ENCODE measurements around the gene SIRPG.
"Not testable (repeated sequence)": the region's sequence is repeated elsewhere in the genome, so short reads cannot be mapped to it uniquely, and the experiment has no call there.

Gene SIRPG

GRCh38 chr20:1633535-1633934, 24.0 kb downstream of the SIRPG start:
- no peak for DNase-seq

GRCh38 chr20:1632178-1632577, 25.4 kb downstream of the SIRPG start:
- no peak for DNase-seq

- no peak for DNase-seq
These were observed 26.0 kb downstream of the SIRPG start for GRCh38 chr20:1631309-1632151.

- DNase-seq, result no peak
These were observed 27.4 kb downstream of the SIRPG start for GRCh38 chr20:1630186-1630585.

GRCh38 chr20:1629321-1629720, 28.3 kb downstream of the SIRPG start:
- no peak for DNase-seq

- DNase-seq, result no peak
These were observed 29.0 kb downstream of the SIRPG start for GRCh38 chr20:1628621-1629020.

- DNase-seq, result no peak
These were observed 30.4 kb downstream of the SIRPG start for GRCh38 chr20:1627200-1627550.

GRCh38 chr20:1626528-1627199, 30.9 kb downstream of the SIRPG start:
- DNase-seq, result no peak

- DNase-seq, result no peak
These were observed 32.4 kb downstream of the SIRPG start for GRCh38 chr20:1625083-1625690.

GRCh38 chr20:1623501-1624205, 33.9 kb downstream of the SIRPG start:
- DNase-seq, result no peak

- DNase-seq, result peak; percentile 47
These were observed 35.1 kb downstream of the SIRPG start for GRCh38 chr20:1622450-1622849.

GRCh38 chr20:1621316-1621715, 36.3 kb downstream of the SIRPG start:
- no peak for DNase-seq

- DNase-seq, result peak; percentile 25
These were observed 37.6 kb downstream of the SIRPG start, which contains the start of gene SIRPB1 for GRCh38 chr20:1619861-1620444. SIRPB1 (minus strand) TSS chr20:1620009; CDS start chr20:1619944, 65 bp downstream.

- no peak for DNase-seq
These were observed 38.5 kb downstream of the SIRPG start for GRCh38 chr20:1618954-1619540.

GRCh38 chr20:1618479-1618878, 39.1 kb downstream of the SIRPG start:
- DNase-seq, result no peak

- DNase-seq, result no peak
These were observed 40.6 kb downstream of the SIRPG start for GRCh38 chr20:1616858-1617434.

- not testable (repeated sequence) for DNase-seq
These were observed 47.2 kb downstream of the SIRPG start for GRCh38 chr20:1610404-1610803.

- not testable (repeated sequence) for DNase-seq
These were observed 48.8 kb downstream of the SIRPG start for GRCh38 chr20:1608678-1609347.

- no peak for DNase-seq
These were observed 56.8 kb downstream of the SIRPG start for GRCh38 chr20:1600736-1601135.

GRCh38 chr20:1595333-1595732, 62.2 kb downstream of the SIRPG start:
- DNase-seq, result no peak
